ENCODE results near the gene SMIM41.
"Not testable (repeated sequence)": the region's sequence is repeated elsewhere in the genome, so short reads cannot be mapped to it uniquely, and the experiment has no call there.

The SMIM41 gene

DNA sequence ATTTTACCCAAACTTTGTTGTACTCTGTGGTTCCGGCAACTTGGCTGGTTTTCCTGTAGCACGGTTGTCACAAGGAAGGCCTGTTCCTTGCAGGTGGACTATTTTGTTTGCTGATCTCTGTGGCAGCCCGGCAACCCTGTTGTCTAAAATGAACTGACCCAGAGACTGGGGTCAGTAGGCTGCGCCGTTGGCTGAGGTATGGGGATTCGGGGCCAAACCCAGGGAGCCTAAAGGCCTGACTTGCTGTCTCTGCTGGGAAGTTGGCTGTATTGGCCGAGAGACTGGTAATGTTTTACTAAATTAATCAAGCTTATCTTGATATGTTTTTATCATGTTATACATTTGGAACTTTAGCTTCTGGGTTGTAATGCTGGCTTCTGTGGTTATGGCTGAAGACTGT is 13.8 kb downstream of the SMIM41 start:
- no peak for TF ChIP-seq CTCF (conservative IDR thresholded peaks at IDR 0.05; ENCODE audit: low read length)
- TF ChIP-seq EZH2phosphoT487 (IDR thresholded peaks at IDR 0.05; ENCODE audit: borderline replicate concordance) = no peak
- Histone ChIP-seq H4K20me1 (ENCODE audit: insufficient read depth, low read length, poor library complexity, severe bottlenecking) (no peaks in the 10 kb centered on the region), H3F3A (ENCODE audit: low read depth) (no peaks in the 10 kb centered on the region), H3K36me3 (ENCODE audit: insufficient read depth, low read length) (no peaks in the 10 kb centered on the region), H3K9me2 (replicated peaks; ENCODE audit: low read depth, low read length) (no peaks in the 10 kb centered on the region), H3K4me2 (ENCODE audit: low read depth, low read length, poor library complexity, severe bottlenecking) (no peak overlapping the region), H3K27me3 (ENCODE audit: insufficient read depth, low read length, poor library complexity, severe bottlenecking) (peaks cover 3% of the 10 kb centered on the region), H3K4me1 (ENCODE audit: insufficient read depth, low read length, poor library complexity, severe bottlenecking) (no peaks in the 10 kb centered on the region), H3K9ac (ENCODE audit: low read depth, low read length, poor library complexity, severe bottlenecking) (no peak overlapping the region), H3K79me2 (ENCODE audit: insufficient read depth, low read length) (no peaks in the 10 kb centered on the region), H3K9me3 (ENCODE audit: insufficient read depth, low read depth, low read length) (no peaks in the 10 kb centered on the region), H3K4me3 (ENCODE audit: low read length, poor library complexity, severe bottlenecking) (no peak overlapping the region), H2AFZ (ENCODE audit: low read length) (no peak overlapping the region)

- Histone ChIP-seq H3K9ac (ENCODE audit: low read depth, low read length, poor library complexity, severe bottlenecking) (no peak overlapping the region), H3F3A (ENCODE audit: low read depth) (no peaks in the 10 kb centered on the region), H3K9me2 (replicated peaks; ENCODE audit: low read depth, low read length) (no peaks in the 10 kb centered on the region), H2AFZ (ENCODE audit: low read length) (no peak overlapping the region), H4K20me1 (ENCODE audit: insufficient read depth, low read length, poor library complexity, severe bottlenecking) (no peaks in the 10 kb centered on the region), H3K27me3 (ENCODE audit: insufficient read depth, low read length, poor library complexity, severe bottlenecking) (no peaks in the 10 kb centered on the region), H3K4me3 (ENCODE audit: low read length, poor library complexity, severe bottlenecking) (no peak overlapping the region), H3K4me1 (ENCODE audit: insufficient read depth, low read length, poor library complexity, severe bottlenecking) (no peaks in the 10 kb centered on the region), H3K4me2 (ENCODE audit: low read depth, low read length, poor library complexity, severe bottlenecking) (no peak overlapping the region), H3K36me3 (ENCODE audit: insufficient read depth, low read length) (no peaks in the 10 kb centered on the region), H3K9me3 (ENCODE audit: insufficient read depth, low read depth, low read length) (no peaks in the 10 kb centered on the region), H3K79me2 (ENCODE audit: insufficient read depth, low read length) (no peaks in the 10 kb centered on the region)
- TF ChIP-seq CTCF (conservative IDR thresholded peaks at IDR 0.05; ENCODE audit: low read length) (no peak), EZH2phosphoT487 (IDR thresholded peaks at IDR 0.05; ENCODE audit: borderline replicate concordance) (no peak)
Observed at GRCh38 chr12:52096332-52097044, 17.0 kb downstream of the SMIM41 start.

GRCh38 chr12:52097045-52097666 is 17.7 kb downstream of the SMIM41 start:
- H4K20me1 ChIP-seq (ENCODE audit: insufficient read depth, low read length, poor library complexity, severe bottlenecking) = no peaks in the 10 kb centered on the region
- no peaks in the 10 kb centered on the region for H3K36me3 ChIP-seq (ENCODE audit: insufficient read depth, low read length)
- H3K79me2 ChIP-seq (ENCODE audit: insufficient read depth, low read length) = no peaks in the 10 kb centered on the region
- no peaks in the 10 kb centered on the region for H3K27me3 ChIP-seq (ENCODE audit: insufficient read depth, low read length, poor library complexity, severe bottlenecking)
- no peaks in the 10 kb centered on the region for H3K9me3 ChIP-seq (ENCODE audit: insufficient read depth, low read depth, low read length)
- H3K4me3 ChIP-seq (ENCODE audit: low read length, poor library complexity, severe bottlenecking) = no peak overlapping the region
- no peak overlapping the region for H3K9ac ChIP-seq (ENCODE audit: low read depth, low read length, poor library complexity, severe bottlenecking)
- H2AFZ ChIP-seq (ENCODE audit: low read length) = no peak overlapping the region
- no peaks in the 10 kb centered on the region for H3K4me1 ChIP-seq (ENCODE audit: insufficient read depth, low read length, poor library complexity, severe bottlenecking)
- H3K4me2 ChIP-seq (ENCODE audit: low read depth, low read length, poor library complexity, severe bottlenecking) = no peak overlapping the region
- no peaks in the 10 kb centered on the region for H3F3A ChIP-seq (ENCODE audit: low read depth)
- no peaks in the 10 kb centered on the region for H3K9me2 ChIP-seq (replicated peaks; ENCODE audit: low read depth, low read length)
- TF ChIP-seq EZH2phosphoT487 (IDR thresholded peaks at IDR 0.05; ENCODE audit: borderline replicate concordance) (no peak), CTCF (conservative IDR thresholded peaks at IDR 0.05; ENCODE audit: low read length) (no peak)

- H3K79me2 ChIP-seq (ENCODE audit: insufficient read depth, low read length); H3K4me1 ChIP-seq (ENCODE audit: insufficient read depth, low read length, poor library complexity, severe bottlenecking); H3F3A ChIP-seq (ENCODE audit: low read depth); H2AFZ ChIP-seq (ENCODE audit: low read length); H3K9me3 ChIP-seq (ENCODE audit: insufficient read depth, low read depth, low read length); H3K27me3 ChIP-seq (ENCODE audit: insufficient read depth, low read length, poor library complexity, severe bottlenecking); H3K4me3 ChIP-seq (ENCODE audit: low read length, poor library complexity, severe bottlenecking); H3K4me2 ChIP-seq (ENCODE audit: low read depth, low read length, poor library complexity, severe bottlenecking); H3K9me2 ChIP-seq (replicated peaks; ENCODE audit: low read depth, low read length); H3K36me3 ChIP-seq (ENCODE audit: insufficient read depth, low read length); H4K20me1 ChIP-seq (ENCODE audit: insufficient read depth, low read length, poor library complexity, severe bottlenecking); H3K9ac ChIP-seq (ENCODE audit: low read depth, low read length, poor library complexity, severe bottlenecking): not testable (repeated sequence)
Observed at GRCh38 chr12:52104431-52105089, 25.1 kb downstream of the SMIM41 start.
